Activated naive CD4-positive, alpha-beta T cell treated with Interleukin-2 at 50 U/mL for 16 hours (primary cell): ENCODE results near the gene PTTG1IP.
A peak's percentile ranks its signal among the peaks of the same experiment; 100 is the strongest.

ENCODE experiments used
- DNase-seq: peaks from one replicate; pipeline ENCODE4 v3.0.0-alpha.2; 2020

PTTG1IP gene

DNA sequence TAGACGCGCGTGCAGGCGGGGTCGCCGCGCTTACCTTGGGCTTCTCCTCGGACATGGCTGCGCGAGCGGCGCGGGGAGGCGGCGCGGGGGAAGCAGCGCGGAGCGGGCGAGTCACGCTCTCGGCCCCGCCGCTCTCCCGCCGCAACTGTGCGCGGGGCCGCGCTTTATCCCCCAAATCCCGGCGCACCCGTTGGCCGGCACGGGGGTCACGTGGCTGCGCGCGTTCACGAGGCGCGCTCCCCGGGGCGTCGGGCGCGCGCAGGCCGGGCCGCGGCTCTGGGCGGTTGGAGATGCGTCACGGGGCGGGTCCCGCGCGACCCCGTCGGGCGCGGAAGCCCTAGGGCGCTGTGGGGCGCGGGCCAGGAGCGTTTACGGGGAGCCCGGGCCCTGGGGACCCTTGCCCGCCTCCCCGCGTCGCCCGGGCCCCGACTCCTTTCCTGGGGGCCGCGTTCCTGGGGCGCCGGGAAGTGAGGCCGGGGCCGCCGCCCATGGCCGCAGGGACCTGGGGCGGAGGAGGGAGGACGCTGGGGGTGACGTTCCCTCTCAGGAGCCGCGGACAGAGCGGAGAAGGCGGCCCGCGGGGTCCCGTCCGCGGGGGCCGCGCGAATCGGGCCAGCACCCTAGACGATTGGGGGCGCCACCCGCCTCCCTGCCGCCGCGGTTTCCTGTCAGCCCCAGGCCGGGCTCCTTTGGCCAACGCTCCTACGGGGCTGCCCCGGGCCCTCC lies 55.4 kb downstream of the PTTG1IP start, which contains the start of gene SUMO3:
SUMO3 (minus strand) TSS at position 149 of the 726 bp plus-strand sequence; CDS start at position 55, 94 bp downstream.
- DNase-seq, result peak; percentile 84

DNA sequence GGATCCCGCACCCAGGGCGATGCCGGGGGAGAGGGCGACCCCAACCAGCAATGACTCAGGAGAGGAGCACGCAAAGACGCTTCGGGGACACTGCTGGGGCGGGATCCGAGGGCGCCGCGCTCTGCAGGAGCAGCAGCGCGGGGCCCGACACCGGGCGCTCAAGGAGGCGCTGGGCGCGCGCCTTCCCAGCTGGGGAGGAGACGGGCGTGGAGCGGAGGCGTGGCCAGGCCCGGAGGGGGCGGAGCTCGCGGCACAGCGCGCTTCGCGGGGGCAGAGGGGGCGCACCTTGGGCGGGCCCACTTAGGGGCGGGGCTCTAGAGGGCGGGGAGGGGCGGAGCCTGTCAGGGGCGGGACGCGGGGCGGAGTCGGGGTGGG lies 56.0 kb downstream of the PTTG1IP start:
- peak; percentile 90 for DNase-seq

DNA sequence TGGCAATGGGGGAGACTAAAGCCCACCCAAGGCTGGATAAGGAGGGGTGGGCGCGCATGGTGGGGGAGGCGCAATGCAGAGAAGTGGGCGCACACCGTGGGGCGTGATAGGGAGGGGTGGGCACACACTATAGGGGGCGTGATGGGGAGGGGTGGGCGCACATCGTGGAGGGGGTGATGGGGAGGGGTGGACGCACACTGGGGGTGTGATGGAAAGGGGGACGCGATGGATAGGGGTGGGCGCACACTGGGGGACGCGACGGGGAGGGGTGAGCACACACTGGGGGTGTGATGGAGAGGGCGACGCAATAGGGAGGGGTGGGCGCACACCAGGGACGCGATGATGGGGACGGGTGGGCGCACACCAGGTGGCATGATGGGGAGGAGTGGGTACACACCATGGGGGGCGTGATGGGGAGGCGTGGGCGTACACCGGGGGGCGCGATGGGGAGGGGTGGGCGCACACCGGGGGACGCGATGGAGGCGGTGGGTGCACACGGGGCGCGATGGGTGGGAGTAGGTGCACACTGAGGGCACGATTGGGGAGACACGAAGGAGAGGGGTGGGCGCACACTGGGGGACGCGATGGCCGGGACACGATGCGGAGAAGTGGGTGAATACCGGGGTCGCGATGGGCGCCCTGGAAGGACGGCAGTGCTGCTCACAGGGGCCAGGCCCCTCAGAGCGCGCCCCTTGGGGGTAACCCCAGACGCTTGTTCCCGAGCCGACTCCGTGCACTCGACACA lies 56.6 kb downstream of the PTTG1IP start:
- no peak for DNase-seq

DNA sequence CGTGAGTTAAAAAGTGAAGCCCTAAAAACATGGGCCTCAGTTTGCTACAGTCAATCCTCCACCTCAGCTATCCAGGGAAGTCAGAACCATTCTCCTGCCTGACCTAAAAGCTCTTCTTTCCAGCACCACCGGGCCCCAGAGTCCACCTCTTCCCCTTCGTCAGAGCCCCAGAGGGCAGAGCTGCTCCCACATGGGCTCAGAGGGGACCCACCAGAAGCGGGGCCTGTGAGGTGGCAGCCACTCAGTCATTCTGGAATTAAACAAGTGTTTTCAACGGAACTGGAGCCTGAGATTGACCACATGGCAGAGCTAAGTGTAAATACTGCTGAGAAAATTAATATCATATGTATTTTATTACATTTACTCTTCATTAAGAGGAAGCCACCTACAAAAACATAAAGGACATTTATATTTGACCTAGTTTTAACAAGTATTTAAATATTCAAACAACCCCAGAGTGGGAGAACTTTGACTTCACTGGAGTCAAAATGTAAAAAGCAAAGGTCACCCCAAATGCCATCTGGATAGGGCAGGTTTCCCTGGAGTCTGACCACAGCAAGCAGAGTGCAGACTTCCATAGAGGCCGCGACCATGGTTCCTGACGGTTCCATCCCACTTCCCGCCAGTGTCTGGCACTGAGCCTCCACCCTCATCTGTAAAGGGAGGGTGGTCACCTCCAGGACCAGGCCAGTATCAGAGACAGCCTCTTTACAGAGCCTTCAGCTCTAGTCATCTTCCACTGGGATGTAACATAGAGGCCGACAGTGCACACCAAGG lies 57.5 kb downstream of the PTTG1IP start:
- DNase-seq, result no peak

DNA sequence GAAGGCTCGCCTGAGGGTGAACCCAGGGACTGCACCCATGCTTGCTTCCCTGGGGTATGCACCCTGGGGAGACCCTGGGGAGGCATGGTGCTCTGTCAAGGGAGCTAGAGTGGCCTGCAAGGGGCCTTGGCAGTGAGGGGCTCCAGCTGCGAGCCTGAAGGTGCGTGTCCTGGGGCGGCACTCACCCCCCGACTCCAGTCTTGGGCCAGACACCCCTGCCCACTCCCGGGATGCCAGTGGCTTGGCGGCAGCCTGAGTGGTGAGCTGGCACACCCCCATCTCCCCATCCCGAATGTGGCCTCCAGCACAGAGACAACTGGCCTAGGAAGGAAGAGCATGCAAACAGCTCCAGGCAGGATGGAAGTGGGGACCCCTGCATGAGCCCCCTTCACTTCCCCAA lies 58.3 kb downstream of the PTTG1IP start:
- no peak for DNase-seq

DNA sequence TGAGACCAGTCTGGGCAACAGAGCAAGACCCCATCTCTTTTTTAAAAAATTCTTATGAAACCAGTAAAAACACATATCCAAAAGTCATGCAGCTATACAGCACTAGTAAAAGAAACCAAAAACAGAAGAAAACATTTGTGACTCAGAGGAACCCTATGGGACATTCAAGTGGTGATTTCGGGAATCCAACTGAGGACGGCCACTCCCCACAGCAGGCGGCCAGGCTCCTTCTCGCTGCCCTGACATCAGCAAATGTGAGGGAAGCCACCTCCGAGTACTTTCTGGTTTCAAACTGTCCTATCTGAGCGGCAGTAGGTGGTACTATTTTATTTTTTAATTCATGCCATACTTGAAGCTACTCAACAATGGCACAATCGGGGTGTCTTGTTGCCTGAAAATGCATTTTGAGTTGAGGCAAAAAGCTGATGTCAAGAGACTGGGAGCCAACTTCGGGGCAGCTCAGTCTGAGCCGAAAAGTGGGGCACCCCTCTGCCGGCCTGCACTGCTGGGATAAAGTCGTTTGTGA lies 58.9 kb downstream of the PTTG1IP start:
- no peak for DNase-seq

DNA sequence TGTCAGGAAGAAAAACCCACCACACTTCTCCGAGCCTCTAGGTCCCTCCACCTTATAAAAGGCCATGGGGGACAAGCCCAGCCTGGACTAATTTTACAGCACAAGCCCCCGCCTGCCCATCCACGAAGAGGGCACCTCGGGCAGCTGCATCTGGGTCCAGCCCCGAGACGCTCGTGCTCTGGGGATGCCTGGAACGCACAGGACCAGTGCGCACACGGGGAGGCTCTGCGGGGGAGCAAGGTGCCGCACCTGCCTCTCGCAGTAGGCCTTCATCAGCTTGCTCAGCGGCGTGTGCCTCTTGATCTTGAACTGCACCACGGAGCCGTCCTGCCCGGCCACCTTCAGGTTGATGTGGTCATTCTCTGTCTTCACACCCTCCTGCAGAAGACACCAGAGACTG lies 59.8 kb downstream of the PTTG1IP start:
- no peak for DNase-seq

DNA sequence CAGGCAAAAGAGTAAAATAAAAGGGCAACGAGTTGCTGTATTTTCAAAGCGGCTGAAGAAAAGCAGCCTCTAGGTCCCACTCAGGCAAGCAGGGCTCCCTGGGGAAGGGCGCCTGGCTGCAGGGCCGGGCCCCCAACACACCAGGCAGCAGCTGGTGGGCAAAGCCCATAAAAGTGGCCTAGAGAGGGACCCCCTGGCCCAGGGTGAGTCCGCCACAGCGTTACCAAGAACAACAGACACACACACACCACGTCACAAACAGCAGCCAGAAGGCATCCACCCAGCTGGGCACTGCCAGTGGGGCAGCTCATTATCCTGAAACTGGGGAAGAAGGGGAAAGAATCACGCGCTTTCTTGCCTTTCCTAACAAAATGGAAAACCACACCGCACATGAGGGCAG lies 60.3 kb downstream of the PTTG1IP start:
- no peak for DNase-seq

DNA sequence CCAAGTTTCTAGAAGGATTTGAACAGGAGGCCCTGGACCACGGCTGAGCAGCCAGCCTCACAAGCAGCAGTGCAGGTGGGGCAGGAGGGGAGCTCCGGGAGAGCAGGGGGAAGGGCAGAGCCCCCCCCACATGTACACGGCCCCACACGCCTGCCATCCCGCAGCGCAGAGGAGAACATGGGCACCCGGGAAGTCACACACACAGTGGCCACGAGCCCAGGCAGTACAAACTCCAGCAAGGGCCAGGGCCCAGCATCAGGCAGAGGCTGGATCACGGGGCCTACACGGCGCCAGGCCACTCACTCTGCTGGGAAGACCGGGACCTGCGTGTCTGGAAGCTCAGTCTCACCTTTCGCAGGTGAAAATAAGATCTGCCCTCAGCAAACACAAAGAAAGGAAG lies 60.9 kb downstream of the PTTG1IP start:
- DNase-seq, result no peak

DNA sequence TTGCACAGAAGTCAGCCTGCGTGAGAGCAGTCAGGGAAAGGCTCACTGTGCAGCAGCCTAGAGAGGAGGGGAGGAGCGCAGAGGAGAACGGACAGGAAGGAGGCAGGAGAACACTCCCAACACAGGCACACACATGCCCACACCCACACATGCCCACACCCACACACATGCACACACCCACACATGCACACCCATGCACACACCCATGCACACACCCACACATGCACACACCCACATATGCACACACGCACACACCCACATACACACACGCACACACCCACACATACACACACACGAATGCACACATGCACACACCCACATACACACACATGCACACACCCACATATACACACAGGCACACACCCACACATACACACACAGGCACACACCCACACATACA lies 62.7 kb downstream of the PTTG1IP start:
- no peak for DNase-seq

DNA sequence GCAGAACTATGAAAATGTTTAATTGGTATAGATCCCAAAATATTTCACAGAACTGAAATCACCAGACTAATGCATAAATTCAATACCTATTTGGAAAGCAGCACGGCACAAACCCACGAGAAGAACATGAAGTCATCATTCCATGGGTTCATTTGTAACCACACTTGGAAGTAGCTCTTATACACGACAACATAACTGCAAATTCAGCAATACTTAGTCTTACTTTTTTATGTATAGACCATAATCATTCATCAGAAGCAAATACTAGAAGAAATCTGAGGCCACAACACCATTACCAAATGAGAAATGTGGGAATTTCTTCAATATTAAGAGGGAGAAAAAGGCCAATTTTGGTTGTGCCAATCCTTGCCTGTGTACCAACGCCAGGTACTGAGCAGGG lies 67.6 kb downstream of the PTTG1IP start:
- DNase-seq, result no peak

DNA sequence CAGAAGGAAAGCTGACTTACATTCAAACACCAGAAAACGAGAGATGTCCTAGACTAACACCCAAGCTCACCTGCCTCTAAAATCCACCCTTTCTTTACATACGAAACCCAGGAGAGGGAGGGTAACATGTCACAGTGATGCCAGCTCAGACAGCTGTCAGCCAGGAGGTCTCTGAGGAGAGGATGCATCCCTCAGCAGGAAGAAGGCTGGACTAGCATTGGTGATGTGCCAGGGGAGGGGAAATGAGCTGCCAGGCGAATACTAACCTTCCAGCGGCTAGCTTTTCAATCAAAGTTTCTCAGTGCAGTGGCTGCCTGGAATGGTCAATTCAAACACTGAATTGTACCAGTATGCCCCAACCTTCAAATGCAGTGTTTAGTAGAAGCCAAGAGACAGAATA lies 68.3 kb downstream of the PTTG1IP start:
- DNase-seq, result no peak

DNA sequence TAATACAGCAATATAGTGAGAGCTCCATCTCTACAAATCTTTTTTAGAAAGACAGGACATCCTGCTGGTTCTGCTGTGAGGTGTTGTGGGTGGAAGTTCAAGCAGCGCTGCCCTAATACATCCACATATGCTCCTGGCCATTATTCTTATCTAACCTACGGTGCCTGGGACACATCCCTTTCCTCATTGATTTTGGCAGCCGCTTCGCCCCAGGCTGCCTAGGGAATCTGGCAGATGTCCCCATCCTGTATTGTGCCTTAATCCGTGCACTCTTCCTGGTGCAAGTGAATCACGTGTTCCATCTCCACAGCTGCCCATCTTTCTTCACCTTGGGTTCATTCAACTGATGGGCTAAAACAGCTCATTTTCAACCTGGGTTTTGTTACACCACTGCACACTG lies 68.7 kb downstream of the PTTG1IP start:
- DNase-seq, result no peak

DNA sequence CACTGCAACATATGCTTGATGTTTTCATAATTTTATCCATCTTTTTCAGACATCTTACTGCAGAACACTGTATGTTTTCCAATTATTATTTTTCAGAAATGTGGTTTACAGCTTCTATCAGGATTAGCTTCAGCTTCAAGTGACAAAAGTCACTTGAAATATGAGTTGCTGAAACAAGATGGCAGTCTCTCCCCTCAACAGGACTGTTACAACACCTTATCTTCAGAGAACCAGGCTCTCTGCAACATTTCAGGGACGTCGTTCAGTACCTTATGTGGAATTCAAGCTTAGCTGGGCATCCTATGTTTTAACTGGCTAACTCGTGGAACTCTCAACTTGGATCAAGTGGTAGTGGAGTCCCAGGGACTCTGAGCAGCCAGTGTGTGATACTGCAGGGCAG lies 69.8 kb downstream of the PTTG1IP start:
- DNase-seq, result no peak

DNA sequence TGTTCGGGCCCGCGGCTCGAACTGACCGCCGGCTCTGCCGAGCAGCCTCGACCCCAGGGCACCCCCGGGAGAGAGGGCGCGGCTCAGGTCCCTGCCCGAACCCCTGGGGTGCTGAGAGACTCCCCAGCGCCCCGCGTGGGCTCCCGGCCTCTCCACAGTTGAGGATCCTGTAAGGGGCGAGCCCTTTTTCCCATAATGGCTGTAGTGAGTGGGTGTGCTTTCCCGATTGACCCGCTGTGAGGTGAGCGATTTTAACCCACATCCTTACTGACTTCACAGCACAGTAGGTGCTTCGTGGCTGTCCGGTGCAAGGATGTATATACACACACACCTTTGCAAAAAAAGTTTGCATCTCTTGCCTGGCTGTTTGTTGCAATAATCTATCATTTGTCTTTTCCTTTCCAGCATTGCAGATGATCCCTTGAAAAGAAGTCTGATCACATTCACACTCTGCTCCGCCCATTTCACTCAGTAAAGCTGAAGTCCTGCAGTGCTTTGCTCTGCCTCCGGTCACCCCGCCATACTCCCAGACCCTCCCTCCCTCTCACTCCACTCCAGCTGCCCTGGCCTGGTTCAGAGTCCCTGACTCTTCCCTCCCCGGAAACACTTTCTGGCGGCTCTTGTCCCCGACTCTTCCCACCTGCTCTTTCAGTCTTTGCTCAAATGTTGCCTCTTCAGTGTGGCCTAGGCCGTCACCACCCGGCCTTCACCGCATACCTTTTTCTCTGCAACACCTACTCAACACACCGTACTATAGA lies 70.9 kb downstream of the PTTG1IP start:
- no peak for DNase-seq

DNA sequence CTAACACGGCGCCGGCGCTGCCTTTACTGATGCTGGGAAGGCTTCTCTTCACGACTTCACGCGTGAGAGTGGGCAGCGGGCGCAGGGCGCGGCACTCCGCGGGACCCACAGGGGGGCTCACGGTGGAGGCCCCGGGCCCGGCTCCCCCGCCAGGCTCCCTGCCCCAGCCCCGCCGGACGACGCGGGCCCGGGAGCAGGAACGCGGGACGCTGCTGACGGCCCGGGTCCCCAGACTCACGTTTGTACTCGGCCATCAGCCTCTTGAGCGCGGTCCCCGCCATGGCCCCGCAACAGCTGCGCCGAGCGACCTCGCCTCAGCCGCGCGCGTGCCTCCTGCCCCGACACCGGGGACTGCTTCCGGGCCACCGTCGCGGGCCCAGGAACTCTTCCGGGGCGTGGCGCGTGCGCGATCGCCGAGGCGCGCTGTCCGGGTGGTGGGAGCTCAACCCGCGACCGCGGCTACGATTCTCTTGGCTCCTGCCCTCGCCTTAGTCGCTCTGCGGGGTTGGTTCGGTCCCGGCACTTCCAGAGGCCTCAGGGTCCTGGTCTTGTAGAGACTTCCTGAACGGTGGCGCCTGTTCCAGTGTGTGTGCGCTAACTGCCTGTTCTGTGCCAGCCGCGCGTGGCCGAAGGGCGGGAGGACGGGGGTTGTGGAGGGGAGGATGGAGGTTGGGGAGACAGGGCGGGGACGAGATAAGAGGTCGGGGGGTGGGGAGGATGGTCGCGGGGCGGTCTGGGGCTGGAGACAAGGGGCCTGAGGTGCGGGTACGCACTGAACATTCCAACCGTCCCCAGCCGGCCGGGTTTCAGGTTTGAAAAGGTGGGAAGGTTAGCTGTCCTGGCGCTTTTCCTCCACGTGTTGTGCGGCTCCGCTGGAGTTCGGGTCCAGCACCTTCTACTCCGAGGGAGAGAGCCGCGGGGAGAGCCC lies 71.8 kb downstream of the PTTG1IP start, which contains the start of gene UBE2G2:
UBE2G2 (minus strand) TSS at position 353 of the 928 bp plus-strand sequence; CDS start at position 281, 72 bp downstream.
- DNase-seq, result peak; percentile 90

DNA sequence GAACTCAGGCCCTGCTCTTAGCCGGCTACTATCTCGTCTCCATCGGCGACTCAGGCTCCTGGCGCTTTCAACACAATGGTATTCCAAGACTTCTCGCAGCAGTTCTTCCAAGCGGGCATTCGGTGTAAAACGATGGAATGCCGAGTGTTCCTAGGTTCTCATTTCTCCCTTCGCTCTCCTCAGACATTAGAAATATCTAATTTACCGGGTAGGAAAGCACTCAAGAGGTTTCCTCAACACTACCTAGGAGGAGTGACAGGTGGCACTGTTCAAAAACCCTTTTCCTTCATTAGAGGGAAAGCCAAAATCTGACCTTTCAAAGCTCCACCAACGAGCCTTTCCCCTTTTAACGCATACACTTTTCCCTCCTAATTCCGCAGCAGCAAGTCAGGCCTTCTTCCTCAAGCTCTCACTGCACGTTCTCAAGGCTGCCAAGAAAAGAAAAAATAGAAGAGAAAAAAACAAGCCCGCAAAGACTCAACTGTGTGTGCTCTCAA lies 72.5 kb downstream of the PTTG1IP start:
- peak; percentile 6 for DNase-seq

DNA sequence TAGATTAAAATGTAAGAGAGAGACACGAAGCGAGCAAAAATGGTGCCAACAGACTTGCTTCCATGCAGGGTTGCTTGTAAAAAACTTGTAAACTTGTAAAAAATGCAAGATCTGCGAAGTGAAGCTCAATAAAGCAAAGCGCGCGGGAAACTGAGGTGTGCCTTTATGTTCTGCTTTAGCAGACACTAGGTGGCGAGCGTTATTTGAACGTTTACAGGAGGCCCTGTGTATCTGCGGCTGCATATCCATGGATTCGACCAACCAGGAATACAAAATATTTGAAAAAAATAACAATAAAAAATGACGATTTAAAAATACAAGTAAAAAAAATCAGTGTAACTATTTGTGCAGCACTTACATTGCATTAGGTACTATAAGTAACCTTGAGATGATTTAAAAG lies 73.4 kb downstream of the PTTG1IP start:
- DNase-seq, result peak; percentile 14

DNA sequence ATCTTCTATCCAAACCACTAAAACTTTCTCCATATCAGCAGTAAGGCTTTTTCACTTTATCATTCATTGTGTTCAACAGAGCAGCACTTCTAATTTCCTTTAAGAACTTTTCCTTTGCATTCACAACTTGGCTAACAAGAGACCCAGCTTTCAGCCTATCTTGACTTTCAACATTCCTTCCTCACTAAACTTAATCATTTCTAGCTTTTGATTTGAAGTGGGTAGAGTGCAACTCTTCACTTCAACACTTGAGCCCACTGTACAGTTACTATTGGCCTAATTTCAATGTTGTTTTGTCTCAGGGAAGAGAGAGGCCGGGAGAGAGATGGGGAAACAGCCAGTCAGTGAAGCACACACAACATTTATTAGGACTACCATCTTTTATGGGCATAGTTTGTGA lies 73.8 kb downstream of the PTTG1IP start:
- no peak for DNase-seq
